ENCODE data around the gene CFAP61. TPM values are rescaled to one million over a fixed set of nuclear protein-coding genes. Genes with fewer than 3 reads are reported as not detected.

CFAP61 gene
- total and polyA plus RNA-seq, 9 of the 15 experiments (the other 6 are each of a cell fraction or from before 2014, with no cell fraction given), result 0.11 TPM; not detected in 8

GRCh38 chr20:20052074-20052970, at the start of gene CFAP61, which contains the start of gene CRNKL1 (continued):
- TF ChIP-seq ZBTB40 (IDR thresholded peaks at IDR 0.05) (peak; percentile 94), ZBTB40 (CRISPR knock-in tag; IDR thresholded peaks at IDR 0.05) (no peak), GATAD2B (IDR thresholded peaks at IDR 0.05; ENCODE audit: borderline replicate concordance) (no peak), ZNF316 (IDR thresholded peaks at IDR 0.05) (no peak), FOXM1 (IDR thresholded peaks at IDR 0.05; ENCODE audit: low read depth) (no peak), FOXM1 (CRISPR knock-in tag; IDR thresholded peaks at IDR 0.05; ENCODE audit: low read depth) (no peak), PRMT5 (CRISPR knock-in tag; IDR thresholded peaks at IDR 0.05) (no peak), TRIM25 (IDR thresholded peaks at IDR 0.05; ENCODE audit: borderline replicate concordance) (no peak), ZNF699 (CRISPR knock-in tag; IDR thresholded peaks at IDR 0.05; ENCODE audit: insufficient replicate concordance) (no peak), SRSF9 (IDR thresholded peaks at IDR 0.05; ENCODE audit: borderline replicate concordance, low read depth, low read length) (no peak), ZNF76 (CRISPR knock-in tag; IDR thresholded peaks at IDR 0.05; ENCODE audit: borderline replicate concordance) (no peak), ZNF766 (CRISPR knock-in tag; conservative IDR thresholded peaks at IDR 0.05) (no peak), NEUROD1 (IDR thresholded peaks at IDR 0.05; ENCODE audit: borderline replicate concordance, low read depth, low read length, partially characterized antibody) (no peak), TCF7 (IDR thresholded peaks at IDR 0.05; ENCODE audit: borderline replicate concordance) (no peak), PHF21A (IDR thresholded peaks at IDR 0.05; ENCODE audit: borderline replicate concordance, low read depth) (no peak), E2F3 (CRISPR knock-in tag; IDR thresholded peaks at IDR 0.05) (no peak), XRCC4 (IDR thresholded peaks at IDR 0.05; ENCODE audit: extremely low read depth, insufficient read depth, insufficient read length) (no peak), ZNF146 (CRISPR knock-in tag; IDR thresholded peaks at IDR 0.05; ENCODE audit: unreplicated experiment) (no peak), SMARCC2 (IDR thresholded peaks at IDR 0.05; ENCODE audit: low read depth) (no peak)
